Fibroblast of lung (primary cell): ENCODE measurements around the gene DENND1A. TPM values are rescaled to one million over a fixed set of nuclear protein-coding genes. Genes with fewer than 3 reads are reported as not detected.

Experiments used
- DNase-seq, 2 donors: peaks; one replicate each; pipeline versions ENCODE4 v3.0.0 to v3.0.0-alpha.2; 2010; ENCODE audit warnings: low read depth in 2 of 2
- H2AFZ ChIP-seq: 2 replicates; pipeline ENCODE4 v1.5.1; 2012; ENCODE audit warnings: low read length, control low read depth, inconsistent platforms
- H3K27ac ChIP-seq: 2 replicates; pipeline ENCODE4 v1.5.1; 2011; ENCODE audit warnings: low read length, control low read depth; ENCODE audit not compliant: insufficient read depth
- H3K27me3 ChIP-seq: 2 replicates; pipeline ENCODE4 v1.5.1; 2011; ENCODE audit warnings: mild to moderate bottlenecking, low read length; ENCODE audit not compliant: control insufficient read depth, insufficient read depth
- H3K36me3 ChIP-seq: 2 replicates; pipeline ENCODE4 v1.5.1; 2011; ENCODE audit warnings: low read length; ENCODE audit not compliant: control insufficient read depth, insufficient read depth
- H3K4me1 ChIP-seq: 2 replicates; pipeline ENCODE4 v1.5.1; 2011; ENCODE audit warnings: low read length; ENCODE audit not compliant: control insufficient read depth, insufficient read depth; ENCODE audit errors: extremely low read depth
- H3K4me2 ChIP-seq: 2 replicates; pipeline ENCODE4 v1.5.1; 2011; ENCODE audit warnings: low read length, control low read depth; ENCODE audit not compliant: insufficient read depth; ENCODE audit errors: extremely low read depth
- H3K4me3 ChIP-seq, 4 experiments: fragments of 200-600 bp in 1 of 4; sonication (generic) in 1 of 4; replicated peaks in 1 of 4; 2 replicates each; pipeline ENCODE4 v1.5.1; 2011 to 2016; ENCODE audit warnings: low read length in 4 of 4, low read depth in 3 of 4, mild to moderate bottlenecking in 3 of 4, control low read depth in 2 of 4, inconsistent platforms in 1 of 4, mixed read lengths in 1 of 4; ENCODE audit not compliant: insufficient read depth in 1 of 4; ENCODE audit errors: control extremely low read depth in 1 of 4
- H3K79me2 ChIP-seq: 2 replicates; pipeline ENCODE4 v1.5.1; 2012; ENCODE audit warnings: mild to moderate bottlenecking, low read length, inconsistent platforms; ENCODE audit not compliant: control insufficient read depth, insufficient read depth
- H3K9ac ChIP-seq: 2 replicates; pipeline ENCODE4 v1.5.1; 2011; ENCODE audit warnings: mild to moderate bottlenecking, low read length, control low read depth; ENCODE audit not compliant: insufficient read depth
- H3K9me3 ChIP-seq: 2 replicates; pipeline ENCODE4 v1.5.1; 2012; ENCODE audit warnings: low read depth, low read length; ENCODE audit not compliant: control insufficient read depth, insufficient read depth
- H4K20me1 ChIP-seq: 2 replicates; pipeline ENCODE4 v1.5.1; 2011; ENCODE audit warnings: low read length; ENCODE audit not compliant: control insufficient read depth, insufficient read depth; ENCODE audit errors: extremely low read depth
- EZH2 ChIP-seq: IDR thresholded peaks from 2 replicates; pipeline ENCODE4 v1.5.1; 2012; ENCODE audit warnings: low read length, control low read depth, mild to moderate bottlenecking; ENCODE audit errors: missing control alignments
- polyA plus RNA-seq, 2 donors: library from polyadenylated mRNA; depleted of rRNA in 1 of 2; stranded (reverse) in 1 of 2; unstranded in 1 of 2; fragments of >200 nt; gene quantifications; 2 replicates each; pipeline ENCODE4 v1.2.1, GENCODE V29; 2011 to 2012; ENCODE audit warnings: missing spikeins in 1 of 2
- total RNA-seq: library from RNA; depleted of rRNA; stranded (reverse); fragments of >200 nt; gene quantifications from 2 replicates; pipeline ENCODE4 v1.2.1, GENCODE V29; 2014
- TF ChIP-seq, protein P1 (sequence below), 2 donors: IDR thresholded peaks in 1 of 2; conservative IDR thresholded peaks in 1 of 2; 1 replicate in 1 of 2; 2 replicates in 1 of 2; pipeline ENCODE4 v1.5.1; 2011 to 2012; ENCODE audit warnings: low read length in 2 of 2, control low read depth in 1 of 2, inconsistent platforms in 1 of 2, low read depth in 1 of 2, mild to moderate bottlenecking in 1 of 2

DENND1A gene
- total and polyA plus RNA-seq, 2 donors (not counting 1 experiment from before 2014, with no cell fraction given) = 13.0 to 18.3 TPM

- Histone ChIP-seq H4K20me1 (no peaks in the 10 kb centered on the region), H3K4me3 (no peak overlapping the region), H3K9me3 (no peaks in the 10 kb centered on the region), H3K36me3 (no peaks in the 10 kb centered on the region), H3K27ac (no peak overlapping the region), H3K4me2 (no peak overlapping the region), H2AFZ (no peak overlapping the region), H3K9ac (no peak overlapping the region), H3K4me1 (no peaks in the 10 kb centered on the region), H3K79me2 (no peaks in the 10 kb centered on the region), H3K27me3 (peaks cover 24% of the 10 kb centered on the region)
- no peak for DNase-seq
- TF ChIP-seq, protein P1, sequence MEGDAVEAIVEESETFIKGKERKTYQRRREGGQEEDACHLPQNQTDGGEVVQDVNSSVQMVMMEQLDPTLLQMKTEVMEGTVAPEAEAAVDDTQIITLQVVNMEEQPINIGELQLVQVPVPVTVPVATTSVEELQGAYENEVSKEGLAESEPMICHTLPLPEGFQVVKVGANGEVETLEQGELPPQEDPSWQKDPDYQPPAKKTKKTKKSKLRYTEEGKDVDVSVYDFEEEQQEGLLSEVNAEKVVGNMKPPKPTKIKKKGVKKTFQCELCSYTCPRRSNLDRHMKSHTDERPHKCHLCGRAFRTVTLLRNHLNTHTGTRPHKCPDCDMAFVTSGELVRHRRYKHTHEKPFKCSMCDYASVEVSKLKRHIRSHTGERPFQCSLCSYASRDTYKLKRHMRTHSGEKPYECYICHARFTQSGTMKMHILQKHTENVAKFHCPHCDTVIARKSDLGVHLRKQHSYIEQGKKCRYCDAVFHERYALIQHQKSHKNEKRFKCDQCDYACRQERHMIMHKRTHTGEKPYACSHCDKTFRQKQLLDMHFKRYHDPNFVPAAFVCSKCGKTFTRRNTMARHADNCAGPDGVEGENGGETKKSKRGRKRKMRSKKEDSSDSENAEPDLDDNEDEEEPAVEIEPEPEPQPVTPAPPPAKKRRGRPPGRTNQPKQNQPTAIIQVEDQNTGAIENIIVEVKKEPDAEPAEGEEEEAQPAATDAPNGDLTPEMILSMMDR (conservative IDR thresholded peaks at IDR 0.05 in 1 of 2, IDR thresholded peaks at IDR 0.05 in 1 of 2; ENCODE audit: low read depth in 1 of 2, low read length in 2 of 2) = no peak
- no peak for TF ChIP-seq EZH2
These were observed 560.6 kb downstream of the DENND1A start for GRCh38 chr9:123369296-123369695.

GRCh38 chr9:123368536-123369153 lies 561.3 kb downstream of the DENND1A start:
- Histone ChIP-seq H3K79me2 (no peaks in the 10 kb centered on the region), H3K4me1 (no peaks in the 10 kb centered on the region), H3K4me2 (no peak overlapping the region), H4K20me1 (no peaks in the 10 kb centered on the region), H2AFZ (no peak overlapping the region), H3K27me3 (peaks cover 17% of the 10 kb centered on the region), H3K27ac (no peak overlapping the region), H3K9me3 (no peaks in the 10 kb centered on the region), H3K4me3 (no peak overlapping the region), H3K9ac (no peak overlapping the region), H3K36me3 (no peaks in the 10 kb centered on the region)
- no peak for TF ChIP-seq EZH2
- DNase-seq = no peak

- H3K4me1 ChIP-seq = no peaks in the 10 kb centered on the region
- H3K4me2 ChIP-seq = no peak overlapping the region
- no peak for TF ChIP-seq EZH2
- TF ChIP-seq, protein P1 (conservative IDR thresholded peaks at IDR 0.05 in 1 of 2, IDR thresholded peaks at IDR 0.05 in 1 of 2; ENCODE audit: low read depth in 1 of 2, low read length in 2 of 2) = no peak
- no peak overlapping the region for H3K27ac ChIP-seq
- peaks cover 13% of the 10 kb centered on the region for H3K27me3 ChIP-seq
- no peaks in the 10 kb centered on the region for H3K36me3 ChIP-seq
- no peak for DNase-seq
- no peaks in the 10 kb centered on the region for H4K20me1 ChIP-seq
- no peak overlapping the region for H3K9ac ChIP-seq
- H2AFZ ChIP-seq = no peak overlapping the region
- H3K79me2 ChIP-seq = no peaks in the 10 kb centered on the region
- H3K4me3 ChIP-seq = no peak overlapping the region
- H3K9me3 ChIP-seq = no peaks in the 10 kb centered on the region
These were observed 561.9 kb downstream of the DENND1A start for GRCh38 chr9:123368023-123368422.
